Body of pancreas (tissue), 4 donors: ENCODE data around the gene CYP19A1.

Experiments
- POLR2A ChIP-seq, 3 donors: fragments of 450-650 bp; IDR thresholded peaks; one replicate each; pipeline ENCODE4 v1.6.1; 2016; ENCODE audit warnings: antibody characterized with exemption in 3 of 3, mild to moderate bottlenecking in 2 of 3
- TF ChIP-seq, protein P1 (sequence below), 7 experiments: fragments of 450-650 bp in 4 of 7; fragments of 200-600 bp in 3 of 7; sonication (generic) in 3 of 7; IDR thresholded peaks; one replicate each; pipeline ENCODE4 v1.5.1; 2016 to 2019; ENCODE audit warnings: antibody characterized with exemption in 7 of 7

DNA sequence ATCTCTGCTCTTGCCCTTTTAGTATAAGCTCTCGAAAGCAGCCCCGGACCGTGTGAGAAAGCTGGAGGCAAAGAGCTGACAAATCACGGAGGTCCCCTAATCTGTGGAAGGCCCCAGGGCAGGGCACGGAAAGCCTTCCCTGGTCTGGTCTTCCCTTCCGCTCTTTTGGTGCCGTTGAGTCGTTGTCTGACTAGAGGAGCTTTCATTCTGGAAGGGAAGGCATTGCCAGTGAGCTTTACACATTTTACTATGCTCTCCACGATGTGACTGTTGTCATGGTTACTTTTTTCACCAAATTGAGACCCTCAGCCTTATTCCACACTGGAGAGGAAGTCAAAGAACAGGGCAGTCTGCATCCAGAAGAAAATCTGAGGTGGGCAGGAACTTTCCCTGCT lies 71.7 kb downstream of the CYP19A1 start:
- TF ChIP-seq POLR2A (IDR thresholded peaks at IDR 0.05): no peak
- TF ChIP-seq, protein P1, sequence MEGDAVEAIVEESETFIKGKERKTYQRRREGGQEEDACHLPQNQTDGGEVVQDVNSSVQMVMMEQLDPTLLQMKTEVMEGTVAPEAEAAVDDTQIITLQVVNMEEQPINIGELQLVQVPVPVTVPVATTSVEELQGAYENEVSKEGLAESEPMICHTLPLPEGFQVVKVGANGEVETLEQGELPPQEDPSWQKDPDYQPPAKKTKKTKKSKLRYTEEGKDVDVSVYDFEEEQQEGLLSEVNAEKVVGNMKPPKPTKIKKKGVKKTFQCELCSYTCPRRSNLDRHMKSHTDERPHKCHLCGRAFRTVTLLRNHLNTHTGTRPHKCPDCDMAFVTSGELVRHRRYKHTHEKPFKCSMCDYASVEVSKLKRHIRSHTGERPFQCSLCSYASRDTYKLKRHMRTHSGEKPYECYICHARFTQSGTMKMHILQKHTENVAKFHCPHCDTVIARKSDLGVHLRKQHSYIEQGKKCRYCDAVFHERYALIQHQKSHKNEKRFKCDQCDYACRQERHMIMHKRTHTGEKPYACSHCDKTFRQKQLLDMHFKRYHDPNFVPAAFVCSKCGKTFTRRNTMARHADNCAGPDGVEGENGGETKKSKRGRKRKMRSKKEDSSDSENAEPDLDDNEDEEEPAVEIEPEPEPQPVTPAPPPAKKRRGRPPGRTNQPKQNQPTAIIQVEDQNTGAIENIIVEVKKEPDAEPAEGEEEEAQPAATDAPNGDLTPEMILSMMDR (IDR thresholded peaks at IDR 0.05): no peak
